ENCODE data around the gene ZNF420. TPM values are rescaled to one million over a fixed set of nuclear protein-coding genes. Genes with fewer than 3 reads are reported as not detected.
A peak's percentile ranks its signal among the peaks of the same experiment; 100 is the strongest.

The ZNF420 gene
- 10 to 100 TPM in 6 of 7 donors, 1 to 10 TPM in 1; 5.9 to 26.6 (median 16.3) TPM for total RNA-seq
- polyA plus RNA-seq, result 1 to 10 TPM; 8.2 TPM
- long read RNA-seq, donor 1, transcript ZNF420-202 (5 exons, 3,535 nt), result major isoform, 10 of 32 reads
- long read RNA-seq, donor 1, partial matches to known transcripts, result 5 of 32 reads
- long read RNA-seq, donor 1, other reads (novel, unspliced or antisense), result 17 of 32 reads
- long read RNA-seq, donor 2, transcript ZNF420-202 (5 exons, 3,535 nt), result major isoform, 10 of 46 reads
- long read RNA-seq, donor 2, partial matches to known transcripts, result 35 of 46 reads
- long read RNA-seq, donor 2, other reads (novel, unspliced or antisense), result 0 of 46 reads
- long read RNA-seq, donor 3, transcript ZNF420-202 (5 exons, 3,535 nt), result major isoform, 11 of 19 reads
- long read RNA-seq, donor 3, partial matches to known transcripts, result 2 of 19 reads
- long read RNA-seq, donor 3, other reads (novel, unspliced or antisense), result 6 of 19 reads

DNA sequence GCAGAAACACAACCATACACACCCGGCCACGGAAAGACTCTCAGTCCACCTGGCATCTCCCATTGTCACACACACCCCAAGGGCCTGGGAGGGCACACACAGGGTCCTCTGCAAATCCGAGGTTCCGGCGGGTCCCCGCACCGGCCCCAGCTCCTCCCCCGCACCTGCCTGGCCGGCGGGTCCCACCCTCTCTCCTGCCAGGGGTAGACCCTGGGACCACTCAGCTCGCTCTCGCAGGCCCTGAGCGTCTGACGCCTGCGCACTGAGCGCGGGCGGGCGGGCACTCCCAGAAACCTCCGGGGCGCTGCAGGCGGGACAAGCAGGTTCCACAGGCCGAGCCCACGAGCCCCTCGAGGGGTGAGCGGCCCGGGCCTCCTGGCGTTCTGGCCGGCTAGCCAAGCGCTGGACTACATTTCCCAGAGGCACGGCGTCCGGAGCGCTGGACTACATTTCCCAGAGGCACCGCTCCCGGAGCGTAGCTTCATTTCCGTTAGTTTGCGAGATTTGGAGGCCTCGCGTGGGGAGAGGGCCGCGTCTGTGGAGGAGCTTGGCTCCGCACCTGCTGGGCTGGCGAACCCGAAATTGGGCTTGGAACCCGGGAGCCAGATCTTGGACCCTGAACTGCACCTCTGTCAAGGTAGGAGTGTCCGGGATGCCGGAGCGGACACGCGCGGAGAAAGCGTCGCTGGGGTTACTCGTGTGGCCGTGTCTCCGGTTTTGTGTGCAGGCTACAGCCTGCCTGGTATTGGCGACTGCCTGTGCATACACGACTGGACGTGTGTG, at the start of gene ZNF420:
ZNF420 (plus strand) TSS at position 500 of the 783 bp plus-strand sequence. CDS start 10,686 bp downstream, outside the sequence.
- Histone ChIP-seq H3K27ac (peak within 1 kb of the TSS; percentile 86 to 91), H3K27me3 (no peaks in the 10 kb centered on the region), H3K4me3 (peak within 1 kb of the TSS; percentile 68), H3K9me3 (peaks cover 2 to 4% of the 10 kb centered on the region in 2 donors), H3K36me3 (no peaks in the 10 kb centered on the region), H3K4me1 (ENCODE audit: insufficient read depth) (peaks cover 6% of the 10 kb centered on the region)
- WGBS, 3 donors, result 0 to 1% (median 0%) methylated on average over 30 to 61 of the region's 61 CpGs
- peak; percentile 94 to 96 (median 95) for DNase-seq
- intact Hi-C loops (cut with DNase I), result no loop called here
- TF ChIP-seq, protein P1, sequence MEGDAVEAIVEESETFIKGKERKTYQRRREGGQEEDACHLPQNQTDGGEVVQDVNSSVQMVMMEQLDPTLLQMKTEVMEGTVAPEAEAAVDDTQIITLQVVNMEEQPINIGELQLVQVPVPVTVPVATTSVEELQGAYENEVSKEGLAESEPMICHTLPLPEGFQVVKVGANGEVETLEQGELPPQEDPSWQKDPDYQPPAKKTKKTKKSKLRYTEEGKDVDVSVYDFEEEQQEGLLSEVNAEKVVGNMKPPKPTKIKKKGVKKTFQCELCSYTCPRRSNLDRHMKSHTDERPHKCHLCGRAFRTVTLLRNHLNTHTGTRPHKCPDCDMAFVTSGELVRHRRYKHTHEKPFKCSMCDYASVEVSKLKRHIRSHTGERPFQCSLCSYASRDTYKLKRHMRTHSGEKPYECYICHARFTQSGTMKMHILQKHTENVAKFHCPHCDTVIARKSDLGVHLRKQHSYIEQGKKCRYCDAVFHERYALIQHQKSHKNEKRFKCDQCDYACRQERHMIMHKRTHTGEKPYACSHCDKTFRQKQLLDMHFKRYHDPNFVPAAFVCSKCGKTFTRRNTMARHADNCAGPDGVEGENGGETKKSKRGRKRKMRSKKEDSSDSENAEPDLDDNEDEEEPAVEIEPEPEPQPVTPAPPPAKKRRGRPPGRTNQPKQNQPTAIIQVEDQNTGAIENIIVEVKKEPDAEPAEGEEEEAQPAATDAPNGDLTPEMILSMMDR (IDR thresholded peaks at IDR 0.05), result no peak
- TF ChIP-seq POLR2A (IDR thresholded peaks at IDR 0.05), result peak; percentile 59

- no peaks in the 10 kb centered on the region for H3K4me1 ChIP-seq (ENCODE audit: insufficient read depth)
- H3K9me3 ChIP-seq, result no peaks in the 10 kb centered on the region
- H3K27ac ChIP-seq, result no peak overlapping the region
- intact Hi-C loops (cut with DNase I), result no loop called here
- H3K27me3 ChIP-seq, result no peaks in the 10 kb centered on the region
- WGBS, 3 donors, result 43 to 47% (median 44%) methylated on average over 1 of the region's 1 CpG
- H3K4me3 ChIP-seq, result no peak overlapping the region
- TF ChIP-seq, protein P1 (IDR thresholded peaks at IDR 0.05), result no peak
- TF ChIP-seq EP300 (IDR thresholded peaks at IDR 0.05) (no peak), POLR2A (IDR thresholded peaks at IDR 0.05) (no peak)
- DNase-seq, result no peak
- no peaks in the 10 kb centered on the region for H3K36me3 ChIP-seq
Observed at GRCh38 chr19:37045140-37045539, 33.1 kb upstream of the ZNF420 start.

GRCh38 chr19:37055330-37055729, 22.9 kb upstream of the ZNF420 start:
- H3K4me3 ChIP-seq, result no peak overlapping the region
- intact Hi-C loops (cut with DNase I), result no loop called here
- no peak for TF ChIP-seq POLR2A (IDR thresholded peaks at IDR 0.05)
- TF ChIP-seq EP300 (IDR thresholded peaks at IDR 0.05), result no peak
- TF ChIP-seq, protein P1 (IDR thresholded peaks at IDR 0.05), result no peak
- no peaks in the 10 kb centered on the region for H3K27me3 ChIP-seq
- no peaks in the 10 kb centered on the region for H3K36me3 ChIP-seq
- H3K9me3 ChIP-seq, result peaks cover 0 to 4% of the 10 kb centered on the region in 2 donors
- no peaks in the 10 kb centered on the region for H3K4me1 ChIP-seq (ENCODE audit: insufficient read depth)
- no peak overlapping the region for H3K27ac ChIP-seq
- DNase-seq, result no peak
- 94 to 97% (median 96%) methylated on average over 22 of the region's 22 CpGs for WGBS, 3 donors

DNA sequence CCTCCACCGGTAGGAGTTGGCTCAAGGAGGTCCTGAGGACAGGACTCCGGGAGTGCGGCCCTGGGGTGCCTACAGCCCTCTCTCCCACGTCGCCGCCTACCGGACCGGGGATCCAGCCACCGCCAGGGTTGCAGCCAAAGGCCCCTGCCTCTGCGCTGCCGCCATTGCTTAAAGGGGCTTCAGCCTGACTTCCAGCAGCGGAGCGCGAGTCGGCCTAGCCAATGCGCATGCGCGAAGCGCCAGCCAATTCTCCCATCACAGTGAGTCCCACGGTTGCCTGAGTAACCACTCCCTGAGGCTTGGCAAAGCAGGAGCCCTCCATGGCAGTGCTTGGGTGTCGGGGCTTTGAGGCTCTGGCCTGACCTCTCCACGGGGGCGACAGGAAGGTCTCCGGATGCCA, 21.5 kb upstream of the ZNF420 start:
- DNase-seq, result no peak
- H3K36me3 ChIP-seq, result no peaks in the 10 kb centered on the region
- intact Hi-C loops (cut with DNase I), result no loop called here
- H3K27me3 ChIP-seq, result no peaks in the 10 kb centered on the region
- H3K4me1 ChIP-seq (ENCODE audit: insufficient read depth), result no peaks in the 10 kb centered on the region
- WGBS, 3 donors, result 97 to 98% (median 97%) methylated on average over 23 to 24 of the region's 24 CpGs
- TF ChIP-seq EP300 (IDR thresholded peaks at IDR 0.05) (no peak), POLR2A (IDR thresholded peaks at IDR 0.05) (no peak)
- no peak overlapping the region for H3K4me3 ChIP-seq
- no peak overlapping the region for H3K27ac ChIP-seq
- peaks cover 0 to 4% of the 10 kb centered on the region in 2 donors for H3K9me3 ChIP-seq
